GM18951 (cell line): ENCODE measurements around the gene RNU1-4.

ENCODE experiments used
- POLR2A ChIP-seq: IDR thresholded peaks from 4 replicates; pipeline ENCODE4 v1.6.1; 2011; ENCODE audit warnings: mild to moderate bottlenecking; ENCODE audit not compliant: insufficient read length, insufficient read depth; ENCODE audit errors: extremely low read depth
- in situ Hi-C: fragments of 300-500 bp; cut with MboI; formaldehyde crosslinking; loops from one replicate; pipeline ENCODE4 v1.12.0; 2022; ENCODE audit warnings: low sequenced_read_pairs, mixed read lengths, inconsistent platforms; ENCODE audit not compliant: unreplicated experiment

Gene RNU1-4

GRCh38 chr1:16707130-16708093 is 32.9 kb upstream of the RNU1-4 start:
- in situ Hi-C loops = loop anchor here (25.0 kb wide), 1 partner anchor 95 kb away; the partner anchor contains the start of gene NBPF1

- in situ Hi-C loops = loop anchor here (25.0 kb wide), 1 partner anchor 96 kb away; the partner anchor contains the start of gene NBPF1
Observed at GRCh38 chr1:16708704-16709103, 31.6 kb upstream of the RNU1-4 start.

DNA sequence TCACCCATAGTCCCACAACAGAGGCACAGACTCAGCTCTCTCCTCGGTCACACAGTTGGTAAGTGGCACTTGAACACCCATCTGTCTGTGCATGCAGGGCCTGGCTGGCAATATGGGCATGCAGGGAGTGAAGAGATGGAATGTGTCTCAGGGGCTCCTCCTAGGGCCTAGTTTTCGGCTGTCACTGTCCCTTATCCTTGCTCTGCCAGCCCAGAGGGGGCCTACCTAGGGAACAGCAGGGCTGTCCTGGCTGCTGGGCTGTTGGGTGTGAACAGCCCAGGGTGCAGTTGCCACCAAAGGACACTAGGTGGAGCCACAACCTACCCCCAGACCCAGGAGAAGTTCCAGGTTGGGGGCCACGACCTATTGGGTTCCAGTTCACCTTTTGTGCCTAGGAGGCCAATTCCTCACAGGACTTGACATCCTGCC is 30.6 kb upstream of the RNU1-4 start:
- in situ Hi-C loops = loop anchor here (25.0 kb wide), 1 partner anchor 97 kb away; the partner anchor contains the start of gene NBPF1

DNA sequence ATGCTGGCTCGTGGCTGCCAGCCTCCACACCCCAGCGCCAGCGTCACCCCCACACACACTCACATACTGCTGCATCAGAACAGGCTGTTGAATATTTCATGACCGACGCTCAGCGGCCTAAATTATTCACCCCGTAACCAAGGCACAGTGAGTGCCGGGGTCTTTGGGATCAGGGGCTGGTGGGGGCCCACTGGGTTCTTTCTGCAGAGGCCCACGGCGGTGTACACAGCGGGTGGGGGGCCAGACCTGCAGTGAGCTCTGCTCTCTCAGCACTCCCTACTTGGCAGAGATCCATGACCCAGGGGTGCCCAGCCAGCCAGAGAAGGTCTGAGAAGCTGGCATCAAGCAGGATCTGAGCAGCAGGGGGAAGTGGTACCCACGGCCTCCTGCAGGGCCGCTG is 29.7 kb upstream of the RNU1-4 start:
- in situ Hi-C loops = loop anchor here (25.0 kb wide), 1 partner anchor 98 kb away; the partner anchor contains the start of gene NBPF1

- in situ Hi-C loops = loop anchor here (25.0 kb wide), 1 partner anchor 100 kb away; the partner anchor contains the start of gene NBPF1
Observed at GRCh38 chr1:16712131-16712530, 28.2 kb upstream of the RNU1-4 start.

DNA sequence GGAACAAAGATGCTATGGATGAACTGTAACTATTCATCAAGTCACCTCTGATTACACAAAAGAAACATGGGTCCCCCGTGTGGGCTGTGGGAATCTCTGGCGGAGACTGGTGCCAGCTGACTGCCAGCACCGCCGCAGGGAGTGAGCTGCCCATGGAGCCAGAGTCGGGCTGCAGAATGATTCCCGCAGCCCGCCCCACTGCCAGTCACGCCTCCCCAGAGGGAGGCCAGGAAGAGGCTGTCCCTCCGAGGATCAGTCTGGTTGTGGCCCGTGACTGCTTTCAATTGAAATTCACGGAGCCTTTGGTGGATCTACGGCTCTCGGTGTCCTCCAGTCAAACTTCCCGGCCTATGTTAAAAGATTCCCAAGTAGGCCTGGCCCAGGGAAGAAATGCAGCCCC is 27.7 kb upstream of the RNU1-4 start:
- in situ Hi-C loops = loop anchor here (25.0 kb wide), 1 partner anchor 100 kb away; the partner anchor contains the start of gene NBPF1

DNA sequence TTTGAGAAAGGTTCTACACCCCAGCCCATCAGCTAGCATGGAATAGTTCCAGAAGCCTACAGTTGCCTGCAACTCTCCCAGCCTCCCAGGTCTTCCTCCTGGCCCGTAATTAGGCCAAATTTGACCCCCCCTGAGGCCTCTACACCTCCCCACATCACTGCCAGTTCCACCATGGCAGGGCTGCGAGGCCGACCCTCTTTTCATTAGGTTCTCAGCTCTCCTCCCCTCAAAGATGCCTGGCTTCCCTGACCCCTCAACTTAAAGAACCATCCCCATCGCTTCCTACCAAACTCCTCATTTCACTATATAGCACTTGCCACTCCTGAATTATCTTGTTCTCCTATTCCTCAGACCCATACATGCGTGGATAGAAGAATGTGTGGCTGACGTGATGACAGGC is 27.3 kb upstream of the RNU1-4 start:
- in situ Hi-C loops = loop anchor here (25.0 kb wide), 1 partner anchor 101 kb away; the partner anchor contains the start of gene NBPF1

GRCh38 chr1:16713480-16713879 is 26.8 kb upstream of the RNU1-4 start:
- in situ Hi-C loops = loop anchor here (25.0 kb wide), 1 partner anchor 101 kb away; the partner anchor contains the start of gene NBPF1

- in situ Hi-C loops = loop anchor here (25.0 kb wide), 1 partner anchor 105 kb away; the partner anchor contains the start of gene NBPF1
- no peak for TF ChIP-seq POLR2A
Observed at GRCh38 chr1:16716691-16717335, 23.5 kb upstream of the RNU1-4 start.

GRCh38 chr1:16717336-16718098 is 22.8 kb upstream of the RNU1-4 start:
- in situ Hi-C loops = loop anchor here (25.0 kb wide), 1 partner anchor 105 kb away; the partner anchor contains the start of gene NBPF1
- TF ChIP-seq POLR2A = no peak

GRCh38 chr1:16718099-16718907 is 22.0 kb upstream of the RNU1-4 start:
- in situ Hi-C loops = loop anchor here (25.0 kb wide), 1 partner anchor 106 kb away; the partner anchor contains the start of gene NBPF1

DNA sequence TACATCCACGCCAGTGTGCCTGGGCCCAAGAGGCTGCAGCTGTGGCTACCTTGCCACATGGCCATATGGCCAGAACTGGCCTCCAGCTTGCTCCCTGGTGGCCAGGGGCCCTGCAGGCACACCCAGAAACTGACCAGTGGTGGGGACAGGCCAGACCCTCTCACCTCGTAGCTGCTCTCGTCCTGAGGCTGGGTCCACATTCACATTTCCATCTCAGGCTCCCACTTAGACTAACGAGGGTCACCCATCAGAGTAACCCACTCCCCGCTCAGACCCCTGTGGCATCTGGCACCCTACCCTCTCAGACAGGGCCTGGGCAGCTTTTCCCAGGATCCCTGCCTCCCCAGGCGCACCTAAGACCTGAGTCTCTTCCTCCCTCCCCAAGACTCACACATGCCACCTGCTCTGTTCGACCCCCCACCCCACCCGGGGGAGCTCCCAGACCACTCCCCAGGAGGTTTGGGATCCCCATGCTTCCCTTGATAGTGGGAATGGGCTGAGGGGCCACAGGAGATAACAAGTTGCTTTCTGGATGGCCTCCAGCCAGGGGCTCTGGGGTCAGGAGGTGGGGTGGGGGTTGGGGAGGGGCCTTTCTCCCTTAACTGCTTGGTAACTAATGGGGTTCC is 21.3 kb upstream of the RNU1-4 start:
- TF ChIP-seq POLR2A = no peak
- in situ Hi-C loops = loop anchor here (25.0 kb wide), 1 partner anchor 107 kb away; the partner anchor contains the start of gene NBPF1
